ENCODE results near the gene ADH4. TPM values are rescaled to one million over a fixed set of nuclear protein-coding genes. Genes with fewer than 3 reads are reported as not detected.

ADH4 gene
- total and polyA plus RNA-seq, 9 of the 15 experiments (the other 6 are each of a cell fraction or from before 2014, with no cell fraction given), result not detected

GRCh38 chr4:99154658-99155342 lies 10.7 kb upstream of the ADH4 start:
- CTCF ChIA-PET (ENCODE audit: low intra/inter-chr PET ratio), result no interaction called here
- Histone ChIP-seq H4K20me1 (replicated peaks; ENCODE audit: control insufficient read depth, insufficient read depth, low read length) (no peaks in the 10 kb centered on the region), H3K9me3 (replicated peaks; ENCODE audit: control insufficient read depth, insufficient read depth, low read depth, low read length) (no peaks in the 10 kb centered on the region), H3K9me1 (ENCODE audit: control insufficient read depth, insufficient read depth, low read length) (no peaks in the 10 kb centered on the region), H3K36me3 (ENCODE audit: control insufficient read depth, insufficient read depth, low read length) (no peaks in the 10 kb centered on the region), H3K4me3 (no peak overlapping the region), H3K4me1 (replicated peaks in 1 of 2; ENCODE audit: control insufficient read depth in 2 of 2, insufficient read depth in 2 of 2, low read length in 2 of 2) (no peaks in the 10 kb centered on the region), H3K27ac (ENCODE audit: extremely low read depth, low read depth, low read length) (no peak overlapping the region), H2AFZ (ENCODE audit: low read depth, low read length) (no peak overlapping the region), H3K4me2 (ENCODE audit: insufficient read depth, low read length) (no peak overlapping the region), H3K9ac (ENCODE audit: insufficient read depth in 1 of 2, low read depth in 2 of 2, low read length in 2 of 2) (no peak overlapping the region), H3K27me3 (ENCODE audit: control insufficient read depth in 2 of 2, insufficient read depth in 2 of 2, low read length in 2 of 2) (no peaks in the 10 kb centered on the region; a peak in 1 of 5 replicates), H3K79me2 (ENCODE audit: control insufficient read depth, insufficient read depth, low read length) (no peaks in the 10 kb centered on the region)
- DNase-seq (ENCODE audit: extremely low read depth in 1 of 4, low spot score in 3 of 4) (no peak), FAIRE-seq (no peak), ATAC-seq (no peak)
- WGBS (ENCODE audit: insufficient coverage, low coverage, missing lambda C conversion rate), result 3% methylated on average over 4 of the region's 4 CpGs
- no TSS peak for BruUV-seq (replicated peaks)
- in situ Hi-C loops (cut with MboI), result no loop called here
- POLR2A ChIA-PET, result interaction anchor here (0.8 to 1.4 kb wide), 2 partner anchors 10 to 25 kb away, joined by 3 read pairs; partner anchors contain the start of gene ADH4
- intact Hi-C loops (cut with micrococcal nuclease), result no loop called here
- TF ChIP-seq BRD9 (IDR thresholded peaks at IDR 0.05; ENCODE audit: low read depth, partially characterized antibody), result no peak
- TF ChIP-seq FUS (optimal IDR thresholded peaks at IDR 0.05; ENCODE audit: low read depth, low read length), result no peak
- no peak for TF ChIP-seq HNRNPLL (IDR thresholded peaks at IDR 0.05; ENCODE audit: low read depth, low read length, poor library complexity, severe bottlenecking)
- no peak for TF ChIP-seq EZH2 (IDR thresholded peaks at IDR 0.05; ENCODE audit: borderline replicate concordance, low read depth, low read length)
- TF ChIP-seq JUN (IDR thresholded peaks at IDR 0.05; ENCODE audit: borderline replicate concordance, low read depth, low read length), result no peak
- no peak for TF ChIP-seq JUN (CRISPR knock-in tag; IDR thresholded peaks at IDR 0.05; ENCODE audit: borderline replicate concordance)
- TF ChIP-seq WHSC1 (IDR thresholded peaks at IDR 0.05; ENCODE audit: low read length), result no peak
- no peak for TF ChIP-seq SLC30A9 (CRISPR knock-in tag; IDR thresholded peaks at IDR 0.05)
- TF ChIP-seq CXXC5 (CRISPR knock-in tag; IDR thresholded peaks at IDR 0.05), result no peak
- TF ChIP-seq PRDM10 (IDR thresholded peaks at IDR 0.05; ENCODE audit: partially characterized antibody), result no peak
- TF ChIP-seq ZBTB34 (CRISPR knock-in tag; IDR thresholded peaks at IDR 0.05), result no peak
- TF ChIP-seq YBX1 (IDR thresholded peaks at IDR 0.05), result no peak
- TF ChIP-seq ZNF668 (CRISPR knock-in tag; IDR thresholded peaks at IDR 0.05), result no peak
- no peak for TF ChIP-seq CBX3 (IDR thresholded peaks at IDR 0.05; ENCODE audit: borderline replicate concordance in 1 of 2, low read length in 2 of 2)
- TF ChIP-seq ZBTB12 (CRISPR knock-in tag; IDR thresholded peaks at IDR 0.05), result no peak
- TF ChIP-seq GATAD2A (IDR thresholded peaks at IDR 0.05), result no peak

Measured in K562 (cell line).